ENCODE data around the gene GPR15LG. TPM values are rescaled to one million over a fixed set of nuclear protein-coding genes. Genes with fewer than 3 reads are reported as not detected.
"Not testable (repeated sequence)": the region's sequence is repeated elsewhere in the genome, so short reads cannot be mapped to it uniquely, and the experiment has no call there.

The GPR15LG gene
- total RNA-seq, 1 donor from 2014 or later: not detected

GRCh38 chr10:84163996-84164395, 9.6 kb upstream of the GPR15LG start:
- Mint-ChIP-seq H3K4me3 (ENCODE audit: unreplicated experiment) (no peak overlapping the region), H3K27me3 (ENCODE audit: unreplicated experiment) (peaks cover 2% of the 10 kb centered on the region), H3K36me3 (ENCODE audit: unreplicated experiment) (no peaks in the 10 kb centered on the region), H3K27ac (ENCODE audit: unreplicated experiment) (no peak overlapping the region), H3K4me1 (ENCODE audit: low read depth, unreplicated experiment) (no peaks in the 10 kb centered on the region), H3K9me3 (ENCODE audit: unreplicated experiment) (peaks cover 8% of the 10 kb centered on the region)
- no peak for TF ChIP-seq CTCF (IDR thresholded peaks at IDR 0.05; ENCODE audit: partially characterized antibody, unreplicated experiment)
- no peak for DNase-seq

GRCh38 chr10:84164442-84164841, 9.2 kb upstream of the GPR15LG start:
- H3K4me3 Mint-ChIP-seq (ENCODE audit: unreplicated experiment): no peak overlapping the region
- no peak overlapping the region for H3K27ac Mint-ChIP-seq (ENCODE audit: unreplicated experiment)
- no peak for TF ChIP-seq CTCF (IDR thresholded peaks at IDR 0.05; ENCODE audit: partially characterized antibody, unreplicated experiment)
- H3K9me3 Mint-ChIP-seq (ENCODE audit: unreplicated experiment): peaks cover 8% of the 10 kb centered on the region
- no peaks in the 10 kb centered on the region for H3K36me3 Mint-ChIP-seq (ENCODE audit: unreplicated experiment)
- no peaks in the 10 kb centered on the region for H3K4me1 Mint-ChIP-seq (ENCODE audit: low read depth, unreplicated experiment)
- no peak for DNase-seq
- H3K27me3 Mint-ChIP-seq (ENCODE audit: unreplicated experiment): peaks cover 2% of the 10 kb centered on the region

- Mint-ChIP-seq H3K4me1 (ENCODE audit: low read depth, unreplicated experiment) (no peaks in the 10 kb centered on the region), H3K4me3 (ENCODE audit: unreplicated experiment) (no peak overlapping the region), H3K27me3 (ENCODE audit: unreplicated experiment) (peaks cover 2% of the 10 kb centered on the region), H3K27ac (ENCODE audit: unreplicated experiment) (no peak overlapping the region), H3K36me3 (ENCODE audit: unreplicated experiment) (peaks cover 4% of the 10 kb centered on the region), H3K9me3 (ENCODE audit: unreplicated experiment) (peaks cover 8% of the 10 kb centered on the region)
- TF ChIP-seq CTCF (IDR thresholded peaks at IDR 0.05; ENCODE audit: partially characterized antibody, unreplicated experiment): no peak
- no peak for DNase-seq
Observed at GRCh38 chr10:84166620-84167288, 6.8 kb upstream of the GPR15LG start.

- H3K27me3 Mint-ChIP-seq (ENCODE audit: unreplicated experiment); DNase-seq; H3K27ac Mint-ChIP-seq (ENCODE audit: unreplicated experiment); H3K4me3 Mint-ChIP-seq (ENCODE audit: unreplicated experiment); H3K36me3 Mint-ChIP-seq (ENCODE audit: unreplicated experiment); H3K9me3 Mint-ChIP-seq (ENCODE audit: unreplicated experiment); H3K4me1 Mint-ChIP-seq (ENCODE audit: low read depth, unreplicated experiment): not testable (repeated sequence)
Observed at GRCh38 chr10:84167289-84167653, 6.3 kb upstream of the GPR15LG start.

- DNase-seq; H3K4me3 Mint-ChIP-seq (ENCODE audit: unreplicated experiment); H3K4me1 Mint-ChIP-seq (ENCODE audit: low read depth, unreplicated experiment); H3K27me3 Mint-ChIP-seq (ENCODE audit: unreplicated experiment); H3K27ac Mint-ChIP-seq (ENCODE audit: unreplicated experiment); H3K36me3 Mint-ChIP-seq (ENCODE audit: unreplicated experiment): not testable (repeated sequence)
- H3K9me3 Mint-ChIP-seq (ENCODE audit: unreplicated experiment): peaks cover 11% of the 10 kb centered on the region
Observed at GRCh38 chr10:84168382-84168781, 5.2 kb upstream of the GPR15LG start.

GRCh38 chr10:84171237-84171636, 2.4 kb upstream of the GPR15LG start:
- H3K27me3 Mint-ChIP-seq (ENCODE audit: unreplicated experiment); H3K9me3 Mint-ChIP-seq (ENCODE audit: unreplicated experiment); H3K4me3 Mint-ChIP-seq (ENCODE audit: unreplicated experiment); H3K4me1 Mint-ChIP-seq (ENCODE audit: low read depth, unreplicated experiment); H3K27ac Mint-ChIP-seq (ENCODE audit: unreplicated experiment); H3K36me3 Mint-ChIP-seq (ENCODE audit: unreplicated experiment); DNase-seq: not testable (repeated sequence)

GRCh38 chr10:84171700-84172466, 1.7 kb upstream of the GPR15LG start:
- DNase-seq; H3K36me3 Mint-ChIP-seq (ENCODE audit: unreplicated experiment); H3K4me1 Mint-ChIP-seq (ENCODE audit: low read depth, unreplicated experiment); H3K27me3 Mint-ChIP-seq (ENCODE audit: unreplicated experiment); H3K4me3 Mint-ChIP-seq (ENCODE audit: unreplicated experiment); H3K27ac Mint-ChIP-seq (ENCODE audit: unreplicated experiment); H3K9me3 Mint-ChIP-seq (ENCODE audit: unreplicated experiment): not testable (repeated sequence)
